Measurements from ENCODE around the gene SNX25.

GRCh38 chr4:185318679-185319078 is 109.3 kb downstream of the SNX25 start:
- no peak for TF ChIP-seq EZH2 (IDR thresholded peaks at IDR 0.05; ENCODE audit: low read length)
- TF ChIP-seq, protein P1, sequence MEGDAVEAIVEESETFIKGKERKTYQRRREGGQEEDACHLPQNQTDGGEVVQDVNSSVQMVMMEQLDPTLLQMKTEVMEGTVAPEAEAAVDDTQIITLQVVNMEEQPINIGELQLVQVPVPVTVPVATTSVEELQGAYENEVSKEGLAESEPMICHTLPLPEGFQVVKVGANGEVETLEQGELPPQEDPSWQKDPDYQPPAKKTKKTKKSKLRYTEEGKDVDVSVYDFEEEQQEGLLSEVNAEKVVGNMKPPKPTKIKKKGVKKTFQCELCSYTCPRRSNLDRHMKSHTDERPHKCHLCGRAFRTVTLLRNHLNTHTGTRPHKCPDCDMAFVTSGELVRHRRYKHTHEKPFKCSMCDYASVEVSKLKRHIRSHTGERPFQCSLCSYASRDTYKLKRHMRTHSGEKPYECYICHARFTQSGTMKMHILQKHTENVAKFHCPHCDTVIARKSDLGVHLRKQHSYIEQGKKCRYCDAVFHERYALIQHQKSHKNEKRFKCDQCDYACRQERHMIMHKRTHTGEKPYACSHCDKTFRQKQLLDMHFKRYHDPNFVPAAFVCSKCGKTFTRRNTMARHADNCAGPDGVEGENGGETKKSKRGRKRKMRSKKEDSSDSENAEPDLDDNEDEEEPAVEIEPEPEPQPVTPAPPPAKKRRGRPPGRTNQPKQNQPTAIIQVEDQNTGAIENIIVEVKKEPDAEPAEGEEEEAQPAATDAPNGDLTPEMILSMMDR (optimal IDR thresholded peaks at IDR 0.05 in 1 of 3, IDR thresholded peaks at IDR 0.05 in 1 of 3, conservative IDR thresholded peaks at IDR 0.05 in 1 of 3; ENCODE audit: extremely low read depth in 1 of 3, insufficient read depth in 2 of 3, low read length in 3 of 3), result no peak
